ENCODE data around the gene ERH.

GRCh38 chr14:69331206-69331605 lies 66.9 kb downstream of the ERH start:
- no peak for TF ChIP-seq POLR2AphosphoS5 (IDR thresholded peaks at IDR 0.05)
- TF ChIP-seq, protein P1, sequence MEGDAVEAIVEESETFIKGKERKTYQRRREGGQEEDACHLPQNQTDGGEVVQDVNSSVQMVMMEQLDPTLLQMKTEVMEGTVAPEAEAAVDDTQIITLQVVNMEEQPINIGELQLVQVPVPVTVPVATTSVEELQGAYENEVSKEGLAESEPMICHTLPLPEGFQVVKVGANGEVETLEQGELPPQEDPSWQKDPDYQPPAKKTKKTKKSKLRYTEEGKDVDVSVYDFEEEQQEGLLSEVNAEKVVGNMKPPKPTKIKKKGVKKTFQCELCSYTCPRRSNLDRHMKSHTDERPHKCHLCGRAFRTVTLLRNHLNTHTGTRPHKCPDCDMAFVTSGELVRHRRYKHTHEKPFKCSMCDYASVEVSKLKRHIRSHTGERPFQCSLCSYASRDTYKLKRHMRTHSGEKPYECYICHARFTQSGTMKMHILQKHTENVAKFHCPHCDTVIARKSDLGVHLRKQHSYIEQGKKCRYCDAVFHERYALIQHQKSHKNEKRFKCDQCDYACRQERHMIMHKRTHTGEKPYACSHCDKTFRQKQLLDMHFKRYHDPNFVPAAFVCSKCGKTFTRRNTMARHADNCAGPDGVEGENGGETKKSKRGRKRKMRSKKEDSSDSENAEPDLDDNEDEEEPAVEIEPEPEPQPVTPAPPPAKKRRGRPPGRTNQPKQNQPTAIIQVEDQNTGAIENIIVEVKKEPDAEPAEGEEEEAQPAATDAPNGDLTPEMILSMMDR (IDR thresholded peaks at IDR 0.05), result no peak
- no peak for TF ChIP-seq POLR2A (IDR thresholded peaks at IDR 0.05)
